ENCODE results near the gene CD96.

Gene CD96

DNA sequence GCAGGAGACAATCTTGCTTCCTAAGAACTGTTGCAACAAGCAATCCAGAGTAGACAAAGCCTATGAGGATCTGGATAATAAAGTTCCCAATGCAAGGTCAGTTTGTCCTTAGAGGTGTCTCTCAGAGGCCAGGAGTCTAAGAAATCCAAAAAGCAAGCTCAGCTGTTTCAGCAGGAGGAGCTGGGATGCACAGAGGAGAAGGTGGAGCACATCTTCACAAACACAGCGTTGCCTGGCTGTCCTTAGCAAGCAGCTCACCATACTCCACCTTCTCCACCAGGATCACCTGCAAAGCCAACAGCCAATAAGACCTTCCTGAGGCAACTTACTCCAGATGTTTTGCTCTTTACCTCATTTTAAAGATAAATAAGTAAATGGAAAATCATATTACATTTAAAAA lies 52.8 kb downstream of the CD96 start:
- no peak for DNase-seq

DNA sequence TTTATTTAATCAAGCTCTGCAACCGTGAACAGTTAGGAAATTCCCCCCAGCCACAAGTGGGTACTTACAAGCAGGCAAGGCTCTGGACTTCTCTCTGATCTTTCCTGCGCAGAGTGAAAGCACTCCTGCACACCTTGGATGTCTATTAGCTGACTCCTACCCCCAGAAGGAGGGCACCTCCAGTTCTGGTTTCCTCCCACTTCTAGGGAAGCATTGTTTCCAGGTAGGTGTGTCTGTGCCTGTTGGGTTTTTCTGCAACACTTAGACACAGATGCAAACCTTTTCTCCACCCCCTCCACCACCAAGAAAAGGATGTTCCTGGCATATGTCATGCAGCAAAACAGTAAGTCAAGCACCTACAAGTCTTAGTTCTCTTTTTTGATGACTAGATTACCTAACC lies 53.2 kb downstream of the CD96 start, which contains the start of gene ZBED2:
Gene ZBED2 (minus strand): TSS at position 115 of the 400 bp plus-strand sequence. CDS start 1,145 bp downstream, outside the sequence.
- DNase-seq = peak in 1 of 5 donors; percentile 64

DNA sequence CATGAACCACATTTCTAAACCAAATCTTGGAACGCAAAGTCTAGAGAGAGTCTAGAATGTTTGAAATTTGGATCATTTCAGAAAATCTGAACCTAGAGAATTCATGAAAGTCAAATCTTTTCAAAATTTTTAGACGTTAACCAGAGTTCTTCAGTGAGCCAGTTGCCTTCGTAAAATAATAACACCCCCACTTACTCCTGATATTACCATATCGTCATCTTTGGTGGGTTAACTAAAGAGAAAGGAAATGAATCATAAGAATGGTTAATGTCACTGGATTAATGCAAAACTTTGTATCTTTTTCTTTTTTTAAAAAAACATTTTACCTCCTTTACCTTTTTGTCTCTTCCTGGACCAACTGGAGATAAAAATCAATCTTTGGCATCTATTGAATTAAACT lies 54.3 kb downstream of the CD96 start:
- DNase-seq = peak in 1 of 5 donors; percentile 54

DNA sequence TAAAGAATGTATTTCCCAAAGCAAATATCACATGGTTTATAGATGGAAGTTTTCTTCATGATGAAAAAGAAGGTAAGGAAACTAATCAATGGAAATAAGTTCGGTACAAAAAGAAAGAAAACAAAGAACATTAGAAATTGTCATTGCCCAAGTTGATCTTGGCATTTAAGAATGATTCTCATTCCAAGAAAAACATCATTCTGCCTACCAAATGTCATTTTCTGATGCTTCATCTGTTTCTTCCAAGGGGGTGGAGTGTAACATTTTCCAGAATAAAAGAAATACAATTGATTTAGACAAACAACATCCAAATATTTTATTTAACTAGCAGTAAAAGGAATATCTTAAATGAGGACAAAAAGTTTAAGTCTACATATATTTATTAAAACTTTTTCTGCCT lies 56.1 kb downstream of the CD96 start:
- DNase-seq = no peak

DNA sequence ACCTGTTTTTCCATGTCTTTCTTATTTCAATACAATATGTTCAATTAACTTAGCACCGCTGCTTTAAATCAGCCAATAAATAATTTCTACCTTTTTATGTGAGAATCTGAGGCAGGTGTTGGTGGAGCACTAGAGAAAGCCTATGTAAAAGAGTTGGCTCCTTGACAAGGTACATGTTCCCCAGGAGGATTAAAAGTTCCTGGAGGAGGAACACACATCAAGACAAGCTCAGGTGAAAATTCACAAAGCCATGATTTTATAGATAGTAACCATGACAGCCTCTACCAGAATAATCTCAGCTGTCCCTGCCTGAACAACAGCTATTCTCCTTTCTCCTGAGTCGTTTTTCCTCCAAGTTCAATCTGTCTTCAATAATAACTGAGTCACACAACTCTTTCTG lies 56.6 kb downstream of the CD96 start:
- no peak for DNase-seq

DNA sequence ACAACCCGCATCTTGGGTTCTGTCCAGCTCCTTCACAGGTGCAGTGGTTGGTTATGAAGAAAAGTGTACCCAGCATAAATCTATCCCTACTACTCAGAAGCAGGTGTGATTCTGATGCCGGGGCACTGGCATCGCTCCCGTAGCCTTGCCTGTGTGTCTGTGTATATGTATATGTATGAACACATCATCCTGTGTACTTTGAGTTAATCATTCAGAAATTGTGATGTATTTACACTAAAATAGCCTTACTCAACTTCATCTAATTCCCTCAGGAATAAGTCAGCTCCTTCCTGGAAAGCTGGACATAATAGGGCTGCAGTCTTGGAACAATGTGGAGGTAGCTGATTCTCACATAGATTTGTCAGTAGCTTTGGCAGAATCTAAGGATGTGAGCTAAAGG lies 59.8 kb downstream of the CD96 start:
- no peak for DNase-seq

DNA sequence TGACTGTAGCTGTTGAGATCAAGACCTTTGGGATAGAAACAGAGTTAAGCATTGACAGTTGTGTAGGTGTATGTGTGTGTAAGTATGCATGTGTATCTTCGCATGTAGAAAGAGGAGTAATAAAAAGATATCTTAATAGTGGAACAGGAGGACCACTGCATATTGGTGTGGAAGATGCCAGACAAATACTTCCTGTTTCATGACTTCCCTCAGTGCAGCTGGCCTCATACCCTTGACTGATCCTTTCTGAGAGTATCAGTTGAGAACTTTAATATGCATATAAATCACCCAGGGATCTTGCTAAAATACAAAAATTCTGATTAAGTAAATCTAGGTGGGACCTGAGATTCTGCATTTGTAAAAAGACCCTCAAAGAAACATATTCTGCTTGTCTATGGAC lies 61.7 kb downstream of the CD96 start:
- DNase-seq = no peak

DNA sequence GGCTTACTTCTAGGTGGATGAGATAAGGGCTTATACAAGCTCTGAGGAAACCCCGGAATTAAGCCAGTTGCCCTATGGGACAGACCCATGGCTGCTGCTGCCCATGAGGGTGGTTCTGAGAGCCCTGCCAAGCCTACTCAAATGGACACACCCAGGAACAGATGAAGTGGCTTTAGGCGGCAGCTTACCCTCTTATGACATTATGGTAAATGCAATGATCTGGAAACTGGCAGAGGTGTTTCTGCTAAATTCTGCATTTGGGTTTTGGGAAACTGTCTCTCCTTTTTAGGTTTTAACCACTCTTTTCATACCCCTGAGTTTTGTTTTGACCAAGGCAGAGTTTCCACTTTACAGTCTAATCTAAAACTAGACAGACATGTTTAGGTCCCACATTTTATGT lies 62.1 kb downstream of the CD96 start:
- DNase-seq = peak in 1 of 5 donors; percentile 75

DNA sequence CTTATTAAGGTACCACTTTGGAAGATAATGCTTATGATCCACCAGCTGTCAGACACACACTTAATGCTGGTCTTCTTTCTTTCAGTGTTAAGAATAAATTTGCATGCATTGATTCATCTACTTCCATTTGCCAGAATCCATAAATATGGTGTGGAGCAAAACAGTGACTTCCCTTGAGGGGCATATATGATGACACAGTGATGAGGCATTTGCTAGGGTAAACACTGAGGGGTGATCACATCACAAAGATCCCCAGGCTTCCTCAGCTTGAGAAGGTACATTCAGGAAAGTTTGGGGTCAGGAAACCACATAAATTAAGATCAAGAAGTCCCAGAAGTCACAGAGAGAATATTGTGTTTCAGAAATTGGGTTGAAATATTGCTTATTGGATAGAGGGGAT lies 63.0 kb downstream of the CD96 start:
- DNase-seq = no peak

DNA sequence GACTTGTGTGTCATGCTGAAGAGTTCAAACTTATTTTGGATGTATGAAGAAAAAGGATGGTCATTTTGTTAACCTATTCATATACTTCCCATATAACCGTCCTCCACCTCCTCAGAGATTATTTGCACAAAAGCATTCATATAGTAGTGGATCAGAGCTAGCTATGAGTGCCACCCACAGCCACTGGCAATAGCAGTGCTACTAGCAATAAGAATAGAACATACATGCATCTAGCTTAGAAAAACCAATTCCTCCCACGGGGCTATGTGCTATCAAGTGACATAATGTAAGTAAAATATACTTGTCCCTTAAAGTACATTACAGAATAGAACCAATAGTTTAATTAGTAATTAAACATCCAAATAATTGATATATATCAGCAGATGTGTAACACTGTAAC lies 63.5 kb downstream of the CD96 start:
- DNase-seq = no peak

DNA sequence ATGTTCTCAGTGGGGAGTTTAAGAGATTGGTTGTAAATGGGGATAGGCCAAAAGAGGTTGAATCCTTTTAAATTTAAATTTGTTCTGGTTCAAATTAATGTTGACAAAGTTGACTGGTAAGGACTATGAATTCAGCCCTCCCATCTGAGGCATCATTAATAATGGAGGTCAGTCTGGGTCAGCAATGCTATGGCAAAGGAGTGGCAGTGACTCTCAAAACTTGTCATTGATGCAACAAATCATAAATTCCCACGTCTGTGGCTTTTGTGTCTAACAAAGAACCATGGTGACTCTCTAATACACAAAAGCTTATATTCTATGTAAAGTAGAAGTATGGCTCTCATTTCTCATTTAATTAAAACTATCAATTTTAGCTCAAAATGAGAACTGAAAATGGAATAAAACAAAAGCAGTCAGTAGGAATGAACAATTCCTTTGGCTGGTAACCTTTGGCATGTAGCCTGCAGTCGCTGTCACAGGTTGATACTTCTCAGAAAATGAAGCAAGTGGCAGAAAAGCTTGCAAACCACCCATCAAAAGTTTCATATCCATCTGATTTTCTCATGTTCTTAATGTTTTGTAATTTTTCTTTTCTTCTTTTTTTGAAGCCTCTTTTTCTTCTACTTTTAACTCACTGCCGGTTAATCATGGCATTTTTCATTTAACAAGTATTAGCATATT lies 65.4 kb downstream of the CD96 start:
- no peak for DNase-seq

DNA sequence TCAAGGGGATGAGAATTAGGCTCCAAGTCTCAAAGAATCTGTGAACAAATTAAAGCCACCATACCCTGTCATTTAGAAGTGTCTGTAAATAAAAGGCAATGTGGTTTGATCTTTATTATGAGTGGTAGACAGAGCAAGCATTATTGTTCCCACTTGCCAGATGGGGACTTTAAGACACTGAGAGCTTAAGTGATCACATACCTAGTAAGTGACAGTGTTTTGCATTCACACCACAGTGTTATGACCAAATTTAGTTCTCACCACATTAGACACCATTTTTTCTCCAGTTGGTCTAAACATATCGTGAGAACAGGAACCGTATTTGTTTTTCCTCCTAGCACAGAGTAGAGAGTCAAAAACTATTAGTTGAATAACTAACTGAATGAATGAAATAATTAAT lies 66.4 kb downstream of the CD96 start:
- peak in 1 of 5 donors; percentile 71 for DNase-seq

DNA sequence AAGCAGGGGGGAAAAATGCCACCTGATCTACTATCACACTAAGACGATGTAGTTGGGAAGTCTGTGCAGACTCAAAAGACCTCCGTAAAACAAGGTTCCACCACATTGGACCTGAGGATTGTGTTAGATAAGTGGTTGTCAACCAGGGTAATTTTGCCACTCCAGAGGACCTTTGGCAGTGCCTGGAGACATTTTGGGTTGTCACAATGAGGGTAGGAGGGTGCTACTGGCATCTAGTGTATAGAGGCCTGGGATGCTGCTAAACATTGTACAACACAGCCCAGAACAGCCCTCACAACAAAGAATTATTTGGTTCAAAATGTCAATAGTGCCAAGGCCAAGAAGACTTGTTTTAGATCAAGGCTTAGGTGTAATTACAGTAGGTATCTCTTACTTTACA lies 67.7 kb downstream of the CD96 start:
- DNase-seq = no peak

DNA sequence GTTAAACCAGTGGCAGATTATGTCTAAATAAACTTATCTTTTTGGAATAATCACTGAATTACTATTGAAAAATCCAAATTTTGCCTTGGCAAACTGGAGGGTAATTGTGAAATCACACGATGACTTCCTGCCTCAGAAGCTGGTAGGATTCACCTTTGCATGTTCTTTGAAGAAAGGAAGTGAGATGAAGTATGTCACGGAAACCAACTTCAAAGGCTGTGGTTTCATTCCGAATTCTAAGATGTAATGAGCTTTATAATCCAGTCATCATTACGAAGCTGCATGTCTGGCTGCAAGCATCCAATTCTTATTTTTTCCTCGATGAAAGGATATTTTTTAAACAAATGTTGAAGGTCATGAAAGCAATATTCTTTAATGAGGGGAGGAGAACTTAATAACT lies 68.2 kb downstream of the CD96 start:
- DNase-seq = peak in 4 of 5 donors; percentile 39 to 93 (median 56)

DNA sequence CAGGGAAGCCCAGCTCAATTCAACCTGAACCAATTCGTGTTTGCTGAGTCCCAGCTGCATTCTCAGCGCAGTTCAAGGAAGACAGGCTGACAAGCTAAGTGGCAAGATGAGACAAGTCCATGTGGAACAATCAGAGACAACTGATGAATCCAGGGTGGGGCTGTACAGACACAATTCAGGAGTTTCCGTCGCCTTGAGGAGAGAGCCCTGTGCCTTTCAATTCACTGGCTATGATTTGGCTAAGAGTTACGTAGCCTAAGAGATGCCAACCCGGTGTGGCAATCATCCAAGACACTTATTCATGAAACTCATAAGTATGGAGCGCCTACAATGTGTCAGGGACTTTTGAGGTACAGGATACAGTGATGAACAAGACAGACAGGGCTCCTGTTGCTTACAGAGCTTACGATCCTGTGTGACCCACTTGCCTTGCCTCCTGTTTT lies 68.6 kb downstream of the CD96 start:
- peak in 3 of 5 donors; percentile 2 to 56 (median 5) for DNase-seq

DNA sequence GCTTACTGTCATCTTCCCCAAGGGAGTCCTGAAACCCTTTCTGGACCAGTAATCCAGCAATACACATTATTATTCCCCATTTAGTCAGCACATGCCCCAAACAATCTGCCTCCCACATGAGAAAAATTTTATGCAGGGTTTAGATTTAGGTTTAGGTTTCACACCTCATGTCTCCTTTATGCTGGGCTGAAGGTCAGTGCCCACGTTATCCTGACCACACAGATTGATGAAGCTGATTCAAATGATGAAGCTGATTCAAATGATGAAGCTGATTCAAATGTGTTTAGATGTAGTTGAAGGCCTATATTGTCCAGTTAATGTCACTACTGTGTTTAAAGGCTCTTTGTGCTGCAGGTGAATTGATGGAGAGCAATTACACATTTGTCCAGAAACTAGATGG lies 71.3 kb downstream of the CD96 start:
- no peak for DNase-seq

DNA sequence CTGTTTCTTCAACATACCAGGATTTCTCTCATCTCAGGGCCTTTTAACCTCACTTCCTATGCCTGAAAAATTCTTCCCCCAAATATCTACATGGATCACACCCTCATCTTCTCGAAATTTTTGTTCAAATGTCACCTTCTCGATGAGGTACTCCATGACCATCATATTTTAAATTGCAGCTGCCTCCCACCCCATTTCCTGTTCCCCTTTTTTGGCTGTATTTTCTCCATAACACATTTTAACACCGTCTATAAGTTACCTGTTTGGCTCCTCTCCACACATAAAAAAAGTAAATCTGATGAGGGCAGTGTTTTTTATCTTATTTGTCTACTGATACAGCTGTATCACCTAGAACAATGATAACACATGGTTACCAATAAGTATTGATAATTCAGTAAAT lies 73.9 kb downstream of the CD96 start:
- DNase-seq = no peak

DNA sequence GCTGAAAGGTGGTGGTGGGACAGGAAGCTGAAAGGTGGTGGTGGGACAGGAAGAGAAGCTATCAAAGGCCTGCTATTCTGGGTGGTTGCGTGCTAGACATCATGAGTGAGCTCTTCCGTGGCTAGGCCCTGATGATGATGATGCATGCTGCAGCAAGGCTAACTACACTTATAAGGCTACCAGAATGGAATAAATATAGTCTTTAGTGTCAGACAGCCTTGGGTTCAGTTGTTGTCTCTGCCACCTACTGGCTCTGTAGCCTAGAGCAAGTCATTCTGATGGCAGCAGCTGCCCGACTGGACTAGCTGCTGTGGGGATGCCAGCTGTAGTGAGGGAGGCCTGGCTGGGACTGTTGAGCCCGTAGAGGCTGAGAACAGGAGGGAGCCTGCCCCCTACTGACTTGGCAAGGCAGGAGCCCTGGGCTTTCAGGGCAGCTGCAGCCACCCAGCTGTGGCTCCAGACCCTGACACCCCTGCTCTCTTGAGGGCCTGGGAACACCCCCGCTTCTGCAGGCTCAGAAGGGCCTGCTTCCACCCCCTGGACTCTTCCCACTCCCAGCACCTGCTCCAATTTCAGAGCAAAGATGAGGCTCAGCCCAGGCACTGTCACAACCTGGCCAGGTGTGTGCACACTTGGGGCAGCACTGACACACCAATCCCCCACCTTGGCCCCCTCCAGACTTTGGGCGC lies 74.6 kb downstream of the CD96 start:
- peak; percentile 16 to 91 (median 40) for DNase-seq

DNA sequence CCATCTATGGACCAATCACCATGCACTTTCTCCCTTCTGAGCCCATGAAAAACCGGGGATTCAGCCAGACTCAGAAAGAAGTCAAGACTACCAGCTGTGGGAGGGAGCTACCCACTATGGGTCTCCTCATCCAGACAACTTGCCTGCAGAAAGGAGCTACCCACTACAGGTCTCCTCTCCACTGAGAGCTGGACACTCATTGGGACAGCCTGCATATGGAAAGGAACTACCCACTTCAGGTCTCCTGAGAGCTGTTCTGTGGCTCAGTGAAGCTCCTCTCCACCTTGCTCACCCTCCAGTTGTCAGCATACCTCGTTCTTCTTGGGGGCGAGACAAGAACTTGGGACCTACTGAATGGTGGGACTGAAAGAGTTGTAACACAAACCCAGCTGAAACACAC lies 75.4 kb downstream of the CD96 start:
- no peak for DNase-seq

DNA sequence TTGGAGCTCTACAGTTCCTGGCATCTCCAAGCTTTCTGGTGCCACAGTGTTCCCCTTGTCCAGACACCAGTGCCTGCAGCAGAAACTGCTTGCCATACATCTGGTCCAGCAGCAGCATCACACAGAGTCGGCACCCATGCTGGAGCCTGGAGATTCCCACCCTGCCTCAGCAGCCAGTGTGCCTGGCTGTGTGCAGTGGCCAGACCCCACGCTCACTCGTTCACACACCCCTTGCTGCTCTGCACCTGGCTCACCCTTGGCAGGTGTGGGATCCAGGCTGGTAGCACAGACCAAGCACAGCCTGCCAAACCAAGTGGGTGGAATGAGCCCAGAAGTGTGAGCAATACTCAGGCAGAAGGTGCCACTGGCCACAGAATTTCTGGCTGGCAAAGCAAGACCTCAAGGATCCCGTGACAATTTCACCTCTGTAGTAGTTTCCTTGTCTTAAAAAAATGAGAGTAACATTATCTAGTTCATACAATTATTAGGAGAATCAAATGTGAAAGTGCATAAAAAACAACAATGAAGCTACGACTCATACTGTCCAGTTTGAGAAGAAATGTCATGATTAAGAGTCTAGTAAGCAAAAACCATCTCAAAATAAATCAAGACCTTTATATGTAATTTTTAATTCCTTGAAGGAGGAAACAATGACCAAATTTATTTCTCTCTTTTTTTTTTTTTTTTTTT lies 76.1 kb downstream of the CD96 start:
- no peak for DNase-seq

DNA sequence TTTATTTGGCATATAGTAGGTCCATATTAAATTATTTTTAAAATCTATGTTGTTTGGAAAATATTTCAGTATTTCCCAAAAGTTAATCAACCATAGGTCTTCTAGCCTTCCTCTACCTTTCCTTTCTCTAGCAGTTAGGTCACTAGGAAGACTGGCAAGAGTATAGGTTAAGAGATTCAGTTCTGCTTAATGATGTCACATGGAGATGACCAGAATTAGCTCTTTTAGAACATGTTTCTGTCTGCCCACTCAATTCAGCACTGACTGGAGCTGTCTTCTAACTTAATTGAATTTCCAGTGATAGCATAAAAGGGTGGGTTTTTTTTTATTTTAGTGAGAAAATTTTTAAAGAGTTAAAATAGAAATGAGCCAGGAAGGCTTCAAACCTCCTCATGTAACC lies 76.9 kb downstream of the CD96 start:
- DNase-seq = no peak

DNA sequence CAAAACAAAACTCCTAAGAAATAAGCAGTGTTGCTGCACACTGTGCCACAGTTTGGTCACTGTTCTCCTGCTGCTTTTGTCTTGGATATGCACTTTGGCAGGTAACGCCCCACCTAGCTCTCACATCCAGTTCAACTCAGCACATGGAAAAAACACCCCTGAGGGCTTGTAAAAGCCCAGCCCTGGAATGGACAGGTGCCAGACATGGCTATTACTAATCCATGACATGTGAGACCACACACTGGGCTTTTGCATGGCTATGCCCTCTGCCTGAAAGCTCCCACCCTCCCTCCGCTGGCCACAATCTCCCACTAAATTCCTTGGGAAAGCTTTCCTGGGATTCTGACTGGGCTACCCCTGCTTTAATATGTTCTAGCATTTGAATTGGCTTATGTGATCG lies 77.8 kb downstream of the CD96 start:
- DNase-seq = no peak

DNA sequence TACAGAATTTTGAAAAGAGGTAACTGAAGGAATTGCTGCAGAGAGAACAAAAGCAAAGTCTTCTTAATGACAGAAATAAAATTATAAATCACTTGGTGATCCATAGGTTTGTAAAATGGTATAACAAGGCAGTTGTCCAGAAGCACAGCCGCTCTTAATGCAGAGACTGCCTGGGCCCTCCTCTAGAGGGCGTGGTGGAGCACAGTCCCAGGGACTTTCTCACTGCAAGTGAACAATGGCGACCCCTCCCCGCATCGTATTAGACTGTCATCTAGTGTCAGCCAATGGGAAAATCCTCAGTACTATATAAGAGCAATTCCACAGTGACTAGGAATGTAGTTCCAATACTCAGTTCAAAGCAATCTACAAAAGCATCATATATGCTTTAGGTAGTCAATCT lies 79.5 kb downstream of the CD96 start:
- peak in 1 of 5 donors; percentile 22 for DNase-seq

DNA sequence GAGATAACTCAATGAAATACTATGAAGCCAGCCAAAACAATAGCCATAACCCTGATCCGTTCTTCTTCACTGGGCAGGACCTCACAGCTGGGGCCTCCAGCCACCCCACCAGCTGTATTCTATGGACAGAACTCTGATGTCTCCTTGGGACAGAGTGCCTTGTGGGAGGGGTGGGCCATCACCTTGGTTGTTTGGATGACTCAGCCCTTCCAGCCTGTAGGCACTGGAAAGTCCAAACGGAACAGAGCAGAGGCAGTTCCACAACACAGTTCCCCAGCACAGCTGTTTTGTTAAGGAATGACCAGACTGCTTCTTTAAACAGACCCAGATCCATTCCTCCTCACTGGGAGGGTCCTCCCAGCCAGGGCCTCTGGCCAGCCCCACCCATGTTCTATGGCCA lies 85.1 kb downstream of the CD96 start:
- no peak for DNase-seq

All from T-helper 1 cell (primary cell).